HCT116 (cell line): ENCODE data around the gene OR56B4. TPM values are rescaled to one million over a fixed set of nuclear protein-coding genes. Genes with fewer than 3 reads are reported as not detected.
"Not testable (repeated sequence)": the region's sequence is repeated elsewhere in the genome, so short reads cannot be mapped to it uniquely, and the experiment has no call there.

Experiments
- ATAC-seq: fragments of 200-7000 bp; cut with Tn5 transposase; 2 replicates; pipeline ENCODE4 v1.9.1; 2020; ENCODE audit warnings: mild to moderate bottlenecking, moderate library complexity
- BruUV-seq: library from RNA; stranded (reverse); fragments of 400-500 nt; replicated peaks from 2 replicates; lab custom pipeline; 2021; lab: Mats Ljungman, UMichigan
- CTCF ChIA-PET: fragments of 300-600 bp; sonication (Branson Sonifier 250); formaldehyde crosslinking; loops from one replicate; lab custom pipeline; 2021; ENCODE audit warnings: antibody characterized with exemption; lab: Charles Lee
- POLR2A ChIA-PET: fragments of 300-600, 350-600 bp; sonication (Branson Sonifier 250); formaldehyde crosslinking; loops from one replicate; lab custom pipeline; 2021; ENCODE audit warnings: antibody characterized with exemption; lab: Charles Lee
- RAD21 ChIA-PET, 2 experiments: fragments of 300-600 bp; sonication (Branson Sonifier 250); formaldehyde crosslinking; loops; one replicate each; lab custom pipeline; 2023; ENCODE audit warnings: low total read pairs in 2 of 2; ENCODE audit not compliant: uncharacterized antibody in 2 of 2, unreplicated experiment in 2 of 2, low non-redundant PET in 1 of 2; lab: Charles Lee
- DNase-seq: peaks from one replicate; pipeline ENCODE4 v3.0.0-alpha.2; 2010; ENCODE audit warnings: low read depth, low spot score
- H2AFZ ChIP-seq: fragments of 200-600 bp; shearing (Covaris generic), sonication (generic); 2 replicates; pipeline ENCODE4 v1.6.1; 2017; ENCODE audit warnings: low read depth, mixed run types, mixed read lengths, antibody characterized with exemption, low read length; ENCODE audit not compliant: poor library complexity, severe bottlenecking
- H3K27ac ChIP-seq: 2 replicates; pipeline ENCODE4 v1.5.1; 2012; ENCODE audit warnings: low read depth, low read length
- H3K27me3 ChIP-seq: fragments of 200-600 bp; sonication (generic); 2 replicates; pipeline ENCODE4 v1.6.1; 2016; ENCODE audit warnings: mixed run types, low read length, mixed read lengths; ENCODE audit not compliant: insufficient read depth
- H3K36me3 ChIP-seq, 2 experiments: fragments of 200-500 bp in 1 of 2; fragments of 200-600 bp in 1 of 2; sonication (Bioruptor generic) in 1 of 2; sonication (generic) in 1 of 2; 2 replicates each; pipeline versions ENCODE4 v1.5.1 to v1.6.1; 2014 to 2016; ENCODE audit warnings: low read length in 2 of 2, inconsistent platforms in 1 of 2, mixed read lengths in 1 of 2, mixed run types in 1 of 2; ENCODE audit not compliant: insufficient read depth in 2 of 2, control insufficient read depth in 1 of 2
- H3K4me1 ChIP-seq, 2 experiments: fragments of 200-600 bp in 1 of 2; sonication (generic) in 1 of 2; 2 replicates each; pipeline versions ENCODE4 v1.5.1 to v1.6.1; 2012 to 2017; ENCODE audit warnings: low read length in 2 of 2, inconsistent platforms in 1 of 2, mild to moderate bottlenecking in 1 of 2, mixed read lengths in 1 of 2, mixed run types in 1 of 2, moderate library complexity in 1 of 2; ENCODE audit not compliant: insufficient read depth in 2 of 2, control insufficient read depth in 1 of 2
- H3K4me2 ChIP-seq: fragments of 200-600 bp; sonication (generic); 2 replicates; pipeline ENCODE4 v1.6.1; 2017; ENCODE audit warnings: mixed run types, low read length, mixed read lengths
- H3K4me3 ChIP-seq, 2 experiments: fragments of 200-600 bp in 1 of 2; sonication (generic) in 1 of 2; replicated peaks in 1 of 2; 2 replicates each; pipeline ENCODE4 v1.5.1; 2011 to 2016; ENCODE audit warnings: low read length in 2 of 2, control low read depth in 1 of 2, low read depth in 1 of 2, mild to moderate bottlenecking in 1 of 2, mixed read lengths in 1 of 2, mixed run types in 1 of 2
- H3K79me2 ChIP-seq: fragments of 200-600 bp; sonication (generic); 2 replicates; pipeline ENCODE4 v1.6.1; 2017; ENCODE audit warnings: mild to moderate bottlenecking, mixed run types, low read length, moderate library complexity, mixed read lengths; ENCODE audit not compliant: insufficient read depth
- H3K9ac ChIP-seq: fragments of 200-600 bp; sonication (generic); 2 replicates; pipeline ENCODE4 v1.6.1; 2016; ENCODE audit warnings: low read length, mixed read lengths
- H3K9me2 ChIP-seq: fragments of 200-600 bp; sonication (generic), shearing (Covaris generic); 2 replicates; pipeline ENCODE4 v1.6.1; 2017; ENCODE audit warnings: mixed run types, mild to moderate bottlenecking, moderate library complexity; ENCODE audit not compliant: insufficient read depth
- H3K9me3 ChIP-seq, 2 experiments: fragments of 200-500 bp in 1 of 2; fragments of 200-600 bp in 1 of 2; sonication (Bioruptor generic) in 1 of 2; sonication (generic) in 1 of 2; 2 replicates each; pipeline ENCODE4 v1.6.1; 2014 to 2017; ENCODE audit warnings: low read length in 2 of 2, mixed read lengths in 2 of 2, inconsistent platforms in 1 of 2, low read depth in 1 of 2, mild to moderate bottlenecking in 1 of 2, mixed run types in 1 of 2, moderate library complexity in 1 of 2; ENCODE audit not compliant: control insufficient read depth in 1 of 2, insufficient read depth in 1 of 2
- H4K20me1 ChIP-seq: fragments of 200-600 bp; sonication (generic), shearing (Covaris generic); 2 replicates; pipeline ENCODE4 v1.6.1; 2017; ENCODE audit warnings: mixed run types, mild to moderate bottlenecking, moderate library complexity; ENCODE audit not compliant: insufficient read depth
- CBX3 ChIP-seq: IDR thresholded peaks from 2 replicates; pipeline ENCODE4 v1.6.1; 2012; ENCODE audit warnings: low read depth
- CEBPB ChIP-seq: IDR thresholded peaks from 2 replicates; pipeline ENCODE4 v1.6.1; 2012; ENCODE audit warnings: low read depth
- EGR1 ChIP-seq: IDR thresholded peaks from 2 replicates; pipeline ENCODE4 v1.6.1; 2012; ENCODE audit warnings: low read depth
- EZH2 ChIP-seq: fragments of 200-600 bp; sonication (generic); IDR thresholded peaks from 2 replicates; pipeline ENCODE4 v1.6.1; 2017; ENCODE audit warnings: antibody characterized with exemption, mixed run types
- FOSL1 ChIP-seq: IDR thresholded peaks from 2 replicates; pipeline ENCODE4 v1.6.1; 2012; ENCODE audit warnings: low read depth
- JUND ChIP-seq: IDR thresholded peaks from 2 replicates; pipeline ENCODE4 v1.6.1; 2012
- POLR2AphosphoS5 ChIP-seq: IDR thresholded peaks from 2 replicates; pipeline ENCODE4 v1.6.1; 2011; ENCODE audit warnings: mild to moderate bottlenecking, low read depth, low read length, moderate library complexity
- RAD21 ChIP-seq: IDR thresholded peaks from 2 replicates; pipeline ENCODE4 v1.6.1; 2012; ENCODE audit warnings: low read depth, mild to moderate bottlenecking
- SRF ChIP-seq: IDR thresholded peaks from 2 replicates; pipeline ENCODE4 v1.6.1; 2012; ENCODE audit warnings: low read depth
- TCF7L2 ChIP-seq: IDR thresholded peaks from 2 replicates; pipeline ENCODE4 v1.7.0; 2011; ENCODE audit warnings: borderline replicate concordance, inconsistent platforms; ENCODE audit not compliant: insufficient read depth, insufficient read length; ENCODE audit errors: extremely low read depth
- ZFX ChIP-seq: fragments of 450-650 bp; IDR thresholded peaks from 2 replicates; pipeline ENCODE4 v1.6.1; 2017
- intact Hi-C: fragments of 100-400 bp; cut with micrococcal nuclease; formaldehyde crosslinking; loops from 2 replicates; pipeline ENCODE4 v1.10.0; 2022
- total RNA-seq: library from RNA; stranded (reverse); gene quantifications from one replicate; pipeline ENCODE4 v1.2.1, GENCODE V29; 2021; ENCODE audit not compliant: unreplicated experiment
- TF ChIP-seq, protein P1 (sequence below), 3 experiments: fragments of 200-600 bp in 1 of 3; sonication (generic) in 1 of 3; IDR thresholded peaks in 2 of 3; conservative IDR thresholded peaks in 1 of 3; 2 replicates each; pipeline ENCODE4 v1.5.1; 2012 to 2017; ENCODE audit warnings: low read depth in 2 of 3, low read length in 2 of 3, antibody characterized with exemption in 1 of 3, borderline replicate concordance in 1 of 3, control low read depth in 1 of 3, mild to moderate bottlenecking in 1 of 3, mixed read lengths in 1 of 3, mixed run types in 1 of 3, moderate library complexity in 1 of 3; ENCODE audit not compliant: insufficient read depth in 1 of 3

The OR56B4 gene
- total RNA-seq, 1 experiment from 2014 or later, result not detected

DNA sequence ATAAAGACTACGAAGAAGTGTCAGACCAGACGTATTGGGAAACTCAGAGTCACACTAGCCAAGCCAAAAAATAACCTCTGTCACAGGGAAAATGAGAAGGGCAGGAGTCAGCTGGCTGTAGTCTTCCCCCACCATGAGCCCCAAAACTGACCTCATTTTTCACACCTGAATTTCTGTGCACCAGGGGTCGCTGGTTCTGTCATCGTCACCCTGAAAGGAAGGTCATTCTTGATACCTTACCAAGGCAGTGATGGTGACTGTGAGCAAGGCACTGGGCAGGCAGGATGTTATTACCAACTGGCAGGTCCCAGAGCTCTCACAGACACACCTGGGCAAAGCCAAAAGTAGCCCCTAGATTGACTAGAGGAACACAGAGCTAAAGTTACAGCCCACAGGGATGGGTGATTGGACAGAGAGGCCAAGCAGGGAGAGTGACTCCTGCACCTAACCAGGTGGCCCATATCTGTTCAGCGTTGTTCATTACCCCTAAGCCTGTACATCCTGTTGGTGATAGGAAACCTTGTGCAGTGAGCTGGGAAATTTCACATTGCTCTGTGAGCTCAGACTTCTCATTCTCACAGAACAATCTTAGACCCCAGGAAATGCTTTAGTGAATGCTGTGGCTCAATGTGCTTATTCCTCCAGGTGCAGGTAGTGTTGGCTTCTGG lies 44.7 kb upstream of the OR56B4 start:
- no peaks in the 10 kb centered on the region for H3K9me2 ChIP-seq
- peak; percentile 50; the same call in 1 of the 2 replicates for ATAC-seq
- no peaks in the 10 kb centered on the region for H3K9me3 ChIP-seq
- H3K27ac ChIP-seq, result no peak overlapping the region
- H2AFZ ChIP-seq, result no peak overlapping the region
- no peaks in the 10 kb centered on the region for H4K20me1 ChIP-seq
- no TSS peak for BruUV-seq
- no peak for TF ChIP-seq POLR2AphosphoS5
- TF ChIP-seq, protein P1, sequence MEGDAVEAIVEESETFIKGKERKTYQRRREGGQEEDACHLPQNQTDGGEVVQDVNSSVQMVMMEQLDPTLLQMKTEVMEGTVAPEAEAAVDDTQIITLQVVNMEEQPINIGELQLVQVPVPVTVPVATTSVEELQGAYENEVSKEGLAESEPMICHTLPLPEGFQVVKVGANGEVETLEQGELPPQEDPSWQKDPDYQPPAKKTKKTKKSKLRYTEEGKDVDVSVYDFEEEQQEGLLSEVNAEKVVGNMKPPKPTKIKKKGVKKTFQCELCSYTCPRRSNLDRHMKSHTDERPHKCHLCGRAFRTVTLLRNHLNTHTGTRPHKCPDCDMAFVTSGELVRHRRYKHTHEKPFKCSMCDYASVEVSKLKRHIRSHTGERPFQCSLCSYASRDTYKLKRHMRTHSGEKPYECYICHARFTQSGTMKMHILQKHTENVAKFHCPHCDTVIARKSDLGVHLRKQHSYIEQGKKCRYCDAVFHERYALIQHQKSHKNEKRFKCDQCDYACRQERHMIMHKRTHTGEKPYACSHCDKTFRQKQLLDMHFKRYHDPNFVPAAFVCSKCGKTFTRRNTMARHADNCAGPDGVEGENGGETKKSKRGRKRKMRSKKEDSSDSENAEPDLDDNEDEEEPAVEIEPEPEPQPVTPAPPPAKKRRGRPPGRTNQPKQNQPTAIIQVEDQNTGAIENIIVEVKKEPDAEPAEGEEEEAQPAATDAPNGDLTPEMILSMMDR (IDR thresholded peaks at IDR 0.05 in 2 of 3, conservative IDR thresholded peaks at IDR 0.05 in 1 of 3; ENCODE audit: borderline replicate concordance in 1 of 3, insufficient read depth in 1 of 3, low read depth in 2 of 3, low read length in 2 of 3), result peak in 2 of 3 experiments; percentile 32 to 39; a peak in 3 of 6 replicates
- peak; percentile 11; the same call in 1 of the 2 replicates for TF ChIP-seq RAD21
- TF ChIP-seq, all 23 proteins: peak for 2
- intact Hi-C loops, result no loop called here
- DNase-seq, result no peak
- CTCF ChIA-PET, result no interaction called here
- H3K27me3 ChIP-seq, result peaks cover 74% of the 10 kb centered on the region
- RAD21 ChIA-PET, result no interaction called here
- POLR2A ChIA-PET, result no interaction called here
- no peaks in the 10 kb centered on the region for H3K79me2 ChIP-seq
- H3K4me1 ChIP-seq, result no peaks in the 10 kb centered on the region
- no peak overlapping the region for H3K9ac ChIP-seq
- no peak overlapping the region for H3K4me2 ChIP-seq
- no peak overlapping the region for H3K4me3 ChIP-seq
- H3K36me3 ChIP-seq, result no peaks in the 10 kb centered on the region

DNA sequence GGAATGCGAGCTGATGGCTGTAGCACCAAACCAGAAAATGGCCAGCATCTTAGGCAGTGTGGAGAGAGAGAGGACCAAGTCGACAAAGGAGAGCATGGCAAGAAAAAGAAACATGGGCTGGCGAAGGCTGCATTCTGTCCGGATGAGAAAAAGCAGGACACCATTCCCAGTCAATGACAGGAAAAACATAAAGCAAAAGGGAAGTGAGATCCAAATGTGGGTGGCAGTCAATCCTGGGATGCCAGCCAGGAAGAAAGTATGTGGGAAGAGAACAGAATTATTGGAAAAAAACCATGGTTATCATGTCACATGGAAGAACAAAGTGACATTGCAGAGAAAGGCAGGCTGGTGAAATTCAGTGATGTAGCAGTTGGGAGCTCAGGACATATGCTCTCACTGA lies 40.0 kb upstream of the OR56B4 start:
- POLR2A ChIA-PET, result no interaction called here

DNA sequence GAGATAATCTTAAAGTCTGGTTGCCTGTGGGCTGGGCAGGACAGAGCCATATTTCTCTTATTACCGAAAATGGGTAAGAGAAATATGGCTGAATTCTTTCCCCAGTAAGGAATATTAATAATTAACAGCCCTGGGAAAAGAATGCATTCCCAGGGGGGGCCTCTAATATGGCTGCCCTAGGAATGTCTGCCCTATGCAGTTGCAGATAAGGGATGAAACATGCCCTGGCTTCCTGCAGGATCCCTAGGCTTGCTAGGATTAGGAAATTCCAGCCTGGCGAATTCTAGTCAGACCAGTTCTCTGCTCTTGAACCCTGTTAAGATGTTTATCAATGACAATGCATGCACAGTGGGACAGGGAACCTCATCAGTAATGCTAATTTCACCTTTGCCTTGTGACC lies 31.0 kb upstream of the OR56B4 start:
- H3K79me2 ChIP-seq, RAD21 ChIA-PET, H3K9me3 ChIP-seq, H3K36me3 ChIP-seq, H3K9me2 ChIP-seq, H3K4me1 ChIP-seq, POLR2A ChIA-PET, DNase-seq, BruUV-seq, H2AFZ ChIP-seq, H3K4me3 ChIP-seq, ATAC-seq, H3K9ac ChIP-seq, CTCF ChIA-PET, H3K4me2 ChIP-seq, intact Hi-C loops, H3K27ac ChIP-seq, H4K20me1 ChIP-seq: not testable (repeated sequence)
- peaks cover 43% of the 10 kb centered on the region for H3K27me3 ChIP-seq

More for the DNA sequence above, 40.0 kb upstream of the OR56B4 start:
- ATAC-seq (no peak), DNase-seq (no peak)
- Histone ChIP-seq H3K9me2 (no peaks in the 10 kb centered on the region), H4K20me1 (no peaks in the 10 kb centered on the region), H3K27ac (no peak overlapping the region), H2AFZ (no peak overlapping the region), H3K79me2 (no peaks in the 10 kb centered on the region), H3K36me3 (no peaks in the 10 kb centered on the region), H3K4me1 (no peaks in the 10 kb centered on the region), H3K4me3 (no peak overlapping the region), H3K9me3 (no peaks in the 10 kb centered on the region), H3K9ac (no peak overlapping the region), H3K27me3 (peaks cover 46% of the 10 kb centered on the region), H3K4me2 (no peak overlapping the region)
- CTCF ChIA-PET, result no interaction called here
- intact Hi-C loops, result no loop called here
- TF ChIP-seq EZH2, result no peak
- no peak for TF ChIP-seq CEBPB
- no peak for TF ChIP-seq CBX3
- TF ChIP-seq EGR1, result no peak
- no peak for TF ChIP-seq TCF7L2
- TF ChIP-seq JUND, result no peak
- no peak for TF ChIP-seq ZFX
- no peak for TF ChIP-seq SRF
- TF ChIP-seq FOSL1, result no peak
- no TSS peak for BruUV-seq
- RAD21 ChIA-PET, result no interaction called here
